ENCODE data around the gene NOS1. TPM values are rescaled to one million over a fixed set of nuclear protein-coding genes. Genes with fewer than 3 reads are reported as not detected.

The NOS1 gene
- total and polyA plus RNA-seq, 2 donors (not counting 3 experiments of a cell fraction or from before 2014, with no cell fraction given), result not detected

DNA sequence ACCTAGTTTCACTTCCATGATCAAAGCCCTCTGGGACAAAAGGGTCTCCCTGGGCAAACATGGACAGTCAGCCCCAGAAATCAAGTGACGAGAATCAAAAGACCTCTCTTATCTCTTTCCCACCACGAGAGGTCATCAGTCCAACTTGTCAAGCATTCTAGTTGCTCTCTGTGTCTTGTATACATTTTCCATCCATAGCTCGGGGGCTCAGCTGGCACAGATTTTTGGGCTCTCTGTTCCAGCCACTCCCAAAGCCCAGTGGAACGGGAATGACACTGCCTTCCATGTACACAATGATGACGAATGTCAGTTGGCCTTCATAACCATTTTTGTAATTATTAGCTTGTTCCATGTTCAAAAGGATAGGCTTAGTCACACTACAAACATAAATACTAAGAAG is 29.7 kb downstream of the NOS1 start:
- FAIRE-seq, result no peak
- no peak overlapping the region for H3K27ac ChIP-seq (ENCODE audit: insufficient read depth, low read depth, low read length)
- no peaks in the 10 kb centered on the region for H3K9me1 ChIP-seq (replicated peaks; ENCODE audit: control insufficient read depth, extremely low read depth, insufficient read depth, low read length)
- no peak overlapping the region for H3K9ac ChIP-seq (replicated peaks; ENCODE audit: extremely low read depth, insufficient read depth, low read length)
- intact Hi-C loops (cut with micrococcal nuclease) (no loop called here), dilution Hi-C loops (cut with MboI; ENCODE audit: extremely low pct_ligation_motif_present, low sequenced_read_pairs) (no loop called here)
- no peak overlapping the region for H3K4me2 ChIP-seq (ENCODE audit: insufficient read depth, low read length)
- BruUV-seq (replicated peaks), result no TSS peak
- H3K4me3 ChIP-seq (replicated peaks in 1 of 3; ENCODE audit: insufficient read depth in 1 of 3, low read depth in 1 of 3, low read length in 3 of 3), result no peak overlapping the region
- H3K9me3 ChIP-seq (replicated peaks; ENCODE audit: control insufficient read depth, insufficient read depth, low read length), result no peaks in the 10 kb centered on the region
- no peaks in the 10 kb centered on the region for H3K36me3 ChIP-seq (ENCODE audit: control insufficient read depth in 2 of 2, extremely low read depth in 1 of 2, insufficient read depth in 2 of 2, low read length in 2 of 2)
- H3K27me3 ChIP-seq (ENCODE audit: control insufficient read depth in 2 of 2, insufficient read depth in 2 of 2, low read length in 2 of 2), result peaks cover 6 to 8% of the 10 kb centered on the region in 2 experiments
- ChIA-PET CTCF (interaction anchor here (0.7 to 1.9 kb wide), 3 partner anchors 505 to 525 kb away, joined by 5 to 7 read pairs (median 6); no protein-coding TSS in a partner anchor), POLR2A (no interaction called here)
- TF ChIP-seq FOS (IDR thresholded peaks at IDR 0.05; ENCODE audit: borderline replicate concordance, insufficient read depth, low read length) (no peak), GATA2 (IDR thresholded peaks at IDR 0.05; ENCODE audit: insufficient read depth, insufficient read length, low read depth, low read length) (no peak), JUN (IDR thresholded peaks at IDR 0.05; ENCODE audit: borderline replicate concordance, insufficient read depth, insufficient read length, low read depth) (no peak)
- TF ChIP-seq, protein P1, sequence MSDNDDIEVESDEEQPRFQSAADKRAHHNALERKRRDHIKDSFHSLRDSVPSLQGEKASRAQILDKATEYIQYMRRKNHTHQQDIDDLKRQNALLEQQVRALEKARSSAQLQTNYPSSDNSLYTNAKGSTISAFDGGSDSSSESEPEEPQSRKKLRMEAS (IDR thresholded peaks at IDR 0.05; ENCODE audit: insufficient read depth, insufficient read length), result no peak
- TF ChIP-seq, protein P2, sequence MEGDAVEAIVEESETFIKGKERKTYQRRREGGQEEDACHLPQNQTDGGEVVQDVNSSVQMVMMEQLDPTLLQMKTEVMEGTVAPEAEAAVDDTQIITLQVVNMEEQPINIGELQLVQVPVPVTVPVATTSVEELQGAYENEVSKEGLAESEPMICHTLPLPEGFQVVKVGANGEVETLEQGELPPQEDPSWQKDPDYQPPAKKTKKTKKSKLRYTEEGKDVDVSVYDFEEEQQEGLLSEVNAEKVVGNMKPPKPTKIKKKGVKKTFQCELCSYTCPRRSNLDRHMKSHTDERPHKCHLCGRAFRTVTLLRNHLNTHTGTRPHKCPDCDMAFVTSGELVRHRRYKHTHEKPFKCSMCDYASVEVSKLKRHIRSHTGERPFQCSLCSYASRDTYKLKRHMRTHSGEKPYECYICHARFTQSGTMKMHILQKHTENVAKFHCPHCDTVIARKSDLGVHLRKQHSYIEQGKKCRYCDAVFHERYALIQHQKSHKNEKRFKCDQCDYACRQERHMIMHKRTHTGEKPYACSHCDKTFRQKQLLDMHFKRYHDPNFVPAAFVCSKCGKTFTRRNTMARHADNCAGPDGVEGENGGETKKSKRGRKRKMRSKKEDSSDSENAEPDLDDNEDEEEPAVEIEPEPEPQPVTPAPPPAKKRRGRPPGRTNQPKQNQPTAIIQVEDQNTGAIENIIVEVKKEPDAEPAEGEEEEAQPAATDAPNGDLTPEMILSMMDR (IDR thresholded peaks at IDR 0.05; ENCODE audit: extremely low read depth in 1 of 2, insufficient read depth in 1 of 2, low read depth in 1 of 2, low read length in 2 of 2), result peak in 1 of 2 donors; percentile 3
- no peaks in the 10 kb centered on the region for H3K4me1 ChIP-seq (ENCODE audit: control insufficient read depth, extremely low read depth, insufficient read depth, low read length)
- DNase-seq (ENCODE audit: low read depth, low spot score), result no peak
- H4K20me1 ChIP-seq (replicated peaks; ENCODE audit: control insufficient read depth, extremely low read depth, insufficient read depth, low read length), result no peaks in the 10 kb centered on the region
- H3K79me2 ChIP-seq (ENCODE audit: control insufficient read depth, insufficient read depth, low read length), result no peaks in the 10 kb centered on the region
- H2AFZ ChIP-seq (ENCODE audit: low read depth, low read length), result no peak overlapping the region

All from endothelial cell of umbilical vein (primary cell).